ENCODE measurements around the gene WDFY2. TPM values are rescaled to one million over a fixed set of nuclear protein-coding genes. Genes with fewer than 3 reads are reported as not detected.
A peak's percentile ranks its signal among the peaks of the same experiment; 100 is the strongest.

Gene WDFY2
- total RNA-seq, result 10 to 100 TPM; 14.9 to 38.6 (median 30.2) TPM
- 10 to 100 TPM; 13.2 to 22.2 (median 16.6) TPM for polyA plus RNA-seq
- long read RNA-seq, donor 1, full-length matches to known transcripts, result 9 of 9 reads
- long read RNA-seq, donor 1, partial matches to known transcripts, result 0 of 9 reads
- long read RNA-seq, donor 1, other reads (novel, unspliced or antisense), result 0 of 9 reads
- long read RNA-seq, donor 2, full-length matches to known transcripts, result 9 of 9 reads
- long read RNA-seq, donor 2, partial matches to known transcripts, result 0 of 9 reads
- long read RNA-seq, donor 2, other reads (novel, unspliced or antisense), result 0 of 9 reads
- long read RNA-seq, donor 3, full-length matches to known transcripts, result 6 of 6 reads
- long read RNA-seq, donor 3, partial matches to known transcripts, result 0 of 6 reads
- long read RNA-seq, donor 3, other reads (novel, unspliced or antisense), result 0 of 6 reads
- long read RNA-seq, donor 4, full-length matches to known transcripts, result 22 of 34 reads
- long read RNA-seq, donor 4, partial matches to known transcripts, result 2 of 34 reads
- long read RNA-seq, donor 4, other reads (novel, unspliced or antisense), result 10 of 34 reads
- long read RNA-seq, donor 5, full-length matches to known transcripts, result 46 of 64 reads
- long read RNA-seq, donor 5, partial matches to known transcripts, result 7 of 64 reads
- long read RNA-seq, donor 5, other reads (novel, unspliced or antisense), result 11 of 64 reads
- long read RNA-seq, donor 6, full-length matches to known transcripts, result 4 of 13 reads
- long read RNA-seq, donor 6, partial matches to known transcripts, result 2 of 13 reads
- long read RNA-seq, donor 6, other reads (novel, unspliced or antisense), result 7 of 13 reads
- long read RNA-seq, donor 7, full-length matches to known transcripts, result 7 of 7 reads
- long read RNA-seq, donor 7, partial matches to known transcripts, result 0 of 7 reads
- long read RNA-seq, donor 7, other reads (novel, unspliced or antisense), result 0 of 7 reads
- long read RNA-seq, donor 8, full-length matches to known transcripts, result 17 of 17 reads
- long read RNA-seq, donor 8, partial matches to known transcripts, result 0 of 17 reads
- long read RNA-seq, donor 8, other reads (novel, unspliced or antisense), result 0 of 17 reads
- long read RNA-seq, donor 9, full-length matches to known transcripts, result 5 of 5 reads
- long read RNA-seq, donor 9, partial matches to known transcripts, result 0 of 5 reads
- long read RNA-seq, donor 9, other reads (novel, unspliced or antisense), result 0 of 5 reads
- long read RNA-seq, donor 10, full-length matches to known transcripts, result 8 of 8 reads
- long read RNA-seq, donor 10, partial matches to known transcripts, result 0 of 8 reads
- long read RNA-seq, donor 10, other reads (novel, unspliced or antisense), result 0 of 8 reads

GRCh38 chr13:51583875-51584730, at the start of gene WDFY2:
Gene WDFY2, plus strand, starts transcription at chr13:51584462. Its CDS starts 226 bp downstream, at chr13:51584688.
- TF ChIP-seq POLR2A (IDR thresholded peaks at IDR 0.05) (peak; percentile 91 to 97), CTCF (IDR thresholded peaks at IDR 0.05) (peak in 4 of 6 experiments; percentile 21 to 41 (median 26))
- peak within 1 kb of the TSS; percentile 68 to 97 (median 82) for H3K27ac ChIP-seq
- intact Hi-C loops (cut with DNase I), result loop anchor here (2.0 to 10.0 kb wide), 2 partner anchors 129 to 133 kb away; partner anchors contain the start of gene INTS6 (in 1 of the 2)
- peak within 1 kb of the TSS; percentile 38 to 95 (median 84) for H3K4me3 ChIP-seq
- H3K27me3 ChIP-seq, result no peaks in the 10 kb centered on the region
- 0 to 1% (median 0%) methylated on average over 3 to 81 of the region's 81 CpGs for WGBS, 4 donors
- H3K36me3 ChIP-seq (replicated peaks in 1 of 2), result no peaks in the 10 kb centered on the region
- DNase-seq, result peak; percentile 100
- H3K9me3 ChIP-seq (replicated peaks in 1 of 3), result no peaks in the 10 kb centered on the region
- peaks cover 13 to 38% of the 10 kb centered on the region in 2 donors for H3K4me1 ChIP-seq (replicated peaks in 1 of 2)

GRCh38 chr13:51538591-51539179, 45.6 kb upstream of the WDFY2 start:
- intact Hi-C loops (cut with DNase I), result no loop called here
- no peaks in the 10 kb centered on the region for H3K9me3 ChIP-seq (replicated peaks in 1 of 3)
- H3K27ac ChIP-seq, result no peak overlapping the region
- H3K36me3 ChIP-seq (replicated peaks in 1 of 2), result no peaks in the 10 kb centered on the region
- H3K4me3 ChIP-seq, result no peak overlapping the region
- TF ChIP-seq CTCF (IDR thresholded peaks at IDR 0.05) (no peak), POLR2A (IDR thresholded peaks at IDR 0.05) (no peak)
- no peak for DNase-seq
- peaks cover 18 to 21% of the 10 kb centered on the region in 2 donors for H3K4me1 ChIP-seq (replicated peaks in 1 of 2)
- no peaks in the 10 kb centered on the region for H3K27me3 ChIP-seq
- 81 to 91% (median 83%) methylated on average over 9 of the region's 9 CpGs for WGBS, 4 donors

- 71 to 76% (median 72%) methylated on average over 2 of the region's 2 CpGs for WGBS, 4 donors
- Histone ChIP-seq H3K4me3 (no peak overlapping the region), H3K9me3 (replicated peaks in 1 of 3) (no peaks in the 10 kb centered on the region), H3K27ac (no peak overlapping the region), H3K4me1 (replicated peaks in 1 of 2) (peaks cover 18 to 21% of the 10 kb centered on the region in 2 donors), H3K36me3 (replicated peaks in 1 of 2) (no peaks in the 10 kb centered on the region), H3K27me3 (no peaks in the 10 kb centered on the region)
- no peak for DNase-seq
- intact Hi-C loops (cut with DNase I), result no loop called here
- no peak for TF ChIP-seq CTCF (IDR thresholded peaks at IDR 0.05)
- TF ChIP-seq POLR2A (IDR thresholded peaks at IDR 0.05), result no peak
Measured at GRCh38 chr13:51539887-51540286, 44.4 kb upstream of the WDFY2 start.
